ENCODE measurements around the gene NUP188.
"Not testable (repeated sequence)": the region's sequence is repeated elsewhere in the genome, so short reads cannot be mapped to it uniquely, and the experiment has no call there.

Gene NUP188

GRCh38 chr9:128936171-128936865, 11.2 kb upstream of the NUP188 start:
- Histone ChIP-seq H3K4me1 (ENCODE audit: insufficient read depth, low read length) (no peaks in the 10 kb centered on the region), H3K9ac (ENCODE audit: low read depth, low read length) (no peak overlapping the region), H3K36me3 (ENCODE audit: insufficient read depth, low read length) (no peaks in the 10 kb centered on the region), H3K9me3 (ENCODE audit: insufficient read depth, low read depth, low read length) (no peaks in the 10 kb centered on the region), H3K4me3 (ENCODE audit: low read length) (no peak overlapping the region), H3K27ac (ENCODE audit: low read depth, low read length) (no peak overlapping the region), H3K27me3 (ENCODE audit: insufficient read depth, low read length) (no peaks in the 10 kb centered on the region)
- WGBS, result 93% methylated on average over 11 of the region's 11 CpGs

GRCh38 chr9:128937310-128938165, 10.0 kb upstream of the NUP188 start:
- Histone ChIP-seq H3K9ac (ENCODE audit: low read depth, low read length) (no peak overlapping the region), H3K4me3 (ENCODE audit: low read length) (no peak overlapping the region), H3K4me1 (ENCODE audit: insufficient read depth, low read length) (no peaks in the 10 kb centered on the region), H3K27me3 (ENCODE audit: insufficient read depth, low read length) (no peaks in the 10 kb centered on the region), H3K27ac (ENCODE audit: low read depth, low read length) (no peak overlapping the region), H3K36me3 (ENCODE audit: insufficient read depth, low read length) (no peaks in the 10 kb centered on the region), H3K9me3 (ENCODE audit: insufficient read depth, low read depth, low read length) (no peaks in the 10 kb centered on the region)
- 94% methylated on average over 9 of the region's 9 CpGs for WGBS

GRCh38 chr9:128940271-128940921, 7.1 kb upstream of the NUP188 start:
- Histone ChIP-seq H3K9ac (ENCODE audit: low read depth, low read length) (no peak overlapping the region; the same call in 1 of the 2 replicates), H3K4me3 (ENCODE audit: low read length) (no peak overlapping the region)
- 83% methylated on average over 15 of the region's 15 CpGs for WGBS

GRCh38 chr9:128940946-128941755, 6.3 kb upstream of the NUP188 start:
- Histone ChIP-seq H3K27me3 (ENCODE audit: insufficient read depth, low read length) (no peaks in the 10 kb centered on the region), H3K4me3 (ENCODE audit: low read length) (no peak overlapping the region), H3K4me1 (ENCODE audit: insufficient read depth, low read length) (no peaks in the 10 kb centered on the region), H3K36me3 (ENCODE audit: insufficient read depth, low read length) (peaks cover 8% of the 10 kb centered on the region; the same call in 1 of the 2 replicates), H3K27ac (ENCODE audit: low read depth, low read length) (no peak overlapping the region), H3K9ac (ENCODE audit: low read depth, low read length) (no peak overlapping the region), H3K9me3 (ENCODE audit: insufficient read depth, low read depth, low read length) (no peaks in the 10 kb centered on the region)
- whole genome bisulfite sequencing, result 93% methylated on average over 12 of the region's 12 CpGs

More at GRCh38 chr9:128940271-128940921, 7.1 kb upstream of the NUP188 start:
- H3K27me3 ChIP-seq (ENCODE audit: insufficient read depth, low read length), result no peaks in the 10 kb centered on the region
- H3K4me1 ChIP-seq (ENCODE audit: insufficient read depth, low read length), result no peaks in the 10 kb centered on the region
- H3K27ac ChIP-seq (ENCODE audit: low read depth, low read length), result no peak overlapping the region
- H3K36me3 ChIP-seq (ENCODE audit: insufficient read depth, low read length), result peaks cover under 1% of the 10 kb centered on the region; the same call in 1 of the 2 replicates
- H3K9me3 ChIP-seq (ENCODE audit: insufficient read depth, low read depth, low read length), result no peaks in the 10 kb centered on the region

- no peak overlapping the region for H3K27ac ChIP-seq (ENCODE audit: low read depth, low read length)
- peaks cover 11% of the 10 kb centered on the region; the same call in 1 of the 2 replicates for H3K36me3 ChIP-seq (ENCODE audit: insufficient read depth, low read length)
- no peaks in the 10 kb centered on the region for H3K27me3 ChIP-seq (ENCODE audit: insufficient read depth, low read length)
- H3K9ac ChIP-seq (ENCODE audit: low read depth, low read length), result no peak overlapping the region
- no peaks in the 10 kb centered on the region for H3K9me3 ChIP-seq (ENCODE audit: insufficient read depth, low read depth, low read length)
- H3K4me3 ChIP-seq (ENCODE audit: low read length), result no peak overlapping the region
- H3K4me1 ChIP-seq (ENCODE audit: insufficient read depth, low read length), result no peaks in the 10 kb centered on the region
- 96% methylated on average over 7 of the region's 7 CpGs for WGBS
Observed at GRCh38 chr9:128943832-128944620, 3.5 kb upstream of the NUP188 start.

GRCh38 chr9:128944966-128945365, 2.5 kb upstream of the NUP188 start:
- not testable (repeated sequence) for H3K9ac ChIP-seq (ENCODE audit: low read depth, low read length); H3K4me3 ChIP-seq (ENCODE audit: low read length); H3K9me3 ChIP-seq (ENCODE audit: insufficient read depth, low read depth, low read length); H3K4me1 ChIP-seq (ENCODE audit: insufficient read depth, low read length); H3K27me3 ChIP-seq (ENCODE audit: insufficient read depth, low read length); H3K27ac ChIP-seq (ENCODE audit: low read depth, low read length)
- 96% methylated on average over 7 of the region's 7 CpGs for WGBS
- H3K36me3 ChIP-seq (ENCODE audit: insufficient read depth, low read length), result peaks cover 19% of the 10 kb centered on the region

- H3K4me3 ChIP-seq (ENCODE audit: low read length), result peak overlapping the region; percentile 79; the same call in 1 of the 2 replicates
- 95% methylated on average over 19 of the region's 19 CpGs for WGBS
Observed at GRCh38 chr9:128945798-128946501, 1.5 kb upstream of the NUP188 start.

GRCh38 chr9:128946571-128947276, 775 bp upstream of the NUP188 start:
- Histone ChIP-seq H3K4me1 (ENCODE audit: insufficient read depth, low read length) (no peaks in the 10 kb centered on the region), H3K4me3 (ENCODE audit: low read length) (peak overlapping the region; percentile 79), H3K9ac (ENCODE audit: low read depth, low read length) (peak overlapping the region; percentile 95), H3K27me3 (ENCODE audit: insufficient read depth, low read length) (no peaks in the 10 kb centered on the region), H3K27ac (ENCODE audit: low read depth, low read length) (peak overlapping the region; percentile 83), H3K9me3 (ENCODE audit: insufficient read depth, low read depth, low read length) (no peaks in the 10 kb centered on the region), H3K36me3 (ENCODE audit: insufficient read depth, low read length) (peaks cover 34% of the 10 kb centered on the region)
- WGBS, result 35% methylated on average over 30 of the region's 30 CpGs

More at GRCh38 chr9:128945798-128946501, 1.5 kb upstream of the NUP188 start:
- Histone ChIP-seq H3K27ac (ENCODE audit: low read depth, low read length) (no peak overlapping the region), H3K27me3 (ENCODE audit: insufficient read depth, low read length) (no peaks in the 10 kb centered on the region), H3K4me1 (ENCODE audit: insufficient read depth, low read length) (no peaks in the 10 kb centered on the region), H3K9ac (ENCODE audit: low read depth, low read length) (no peak overlapping the region), H3K36me3 (ENCODE audit: insufficient read depth, low read length) (peaks cover 28% of the 10 kb centered on the region), H3K9me3 (ENCODE audit: insufficient read depth, low read depth, low read length) (no peaks in the 10 kb centered on the region)

- Histone ChIP-seq H3K36me3 (ENCODE audit: insufficient read depth, low read length) (peaks cover 38% of the 10 kb centered on the region), H3K9me3 (ENCODE audit: insufficient read depth, low read depth, low read length) (no peaks in the 10 kb centered on the region), H3K9ac (ENCODE audit: low read depth, low read length) (peak overlapping the region; percentile 95), H3K27me3 (ENCODE audit: insufficient read depth, low read length) (no peaks in the 10 kb centered on the region), H3K4me3 (ENCODE audit: low read length) (peak overlapping the region; percentile 79), H3K27ac (ENCODE audit: low read depth, low read length) (peak overlapping the region; percentile 83), H3K4me1 (ENCODE audit: insufficient read depth, low read length) (no peaks in the 10 kb centered on the region)
- WGBS, result under 1% methylated on average over 20 of the region's 20 CpGs
Observed at GRCh38 chr9:128947277-128947526, 297 bp upstream of the NUP188 start.
